Keratinocyte (primary cell): ENCODE results near the gene SFMBT2. TPM values are rescaled to one million over a fixed set of nuclear protein-coding genes. Genes with fewer than 3 reads are reported as not detected.
"Not testable (repeated sequence)": the region's sequence is repeated elsewhere in the genome, so short reads cannot be mapped to it uniquely, and the experiment has no call there.

ENCODE experiments used
- DNase-seq: peaks from one replicate; pipeline ENCODE4 v3.0.0-alpha.2; 2011; ENCODE audit warnings: low read depth, missing footprints, low spot score
- FAIRE-seq: peaks from 2 replicates; lab custom pipeline; 2011; peaks lifted over from hg19 to GRCh38; lab: Jason Lieb, UNC
- H2AFZ ChIP-seq: 2 replicates; pipeline ENCODE4 v1.6.0; 2012; ENCODE audit warnings: low read length, control low read depth, inconsistent platforms; ENCODE audit not compliant: control insufficient read depth
- H3K27ac ChIP-seq: 2 replicates; pipeline ENCODE4 v1.5.1; 2011; ENCODE audit warnings: low read length; ENCODE audit not compliant: control insufficient read depth, insufficient read depth
- H3K27me3 ChIP-seq: 3 replicates; pipeline ENCODE4 v1.6.0; 2011; ENCODE audit warnings: low read length; ENCODE audit not compliant: control insufficient read depth, insufficient read depth; ENCODE audit errors: extremely low read depth
- H3K36me3 ChIP-seq, 2 experiments: 2 replicates in 1 of 2; 3 replicates in 1 of 2; pipeline ENCODE4 v1.5.1; 2011; ENCODE audit warnings: low read length in 2 of 2, mild to moderate bottlenecking in 1 of 2; ENCODE audit not compliant: control insufficient read depth in 2 of 2, insufficient read depth in 2 of 2; ENCODE audit errors: extremely low read depth in 1 of 2
- H3K4me1 ChIP-seq: 3 replicates; pipeline ENCODE4 v1.5.1; 2011; ENCODE audit warnings: low read length; ENCODE audit not compliant: control insufficient read depth, insufficient read depth; ENCODE audit errors: extremely low read depth
- H3K4me2 ChIP-seq: 3 replicates; pipeline ENCODE4 v1.6.0; 2011; ENCODE audit warnings: low read depth, low read length; ENCODE audit not compliant: control insufficient read depth, insufficient read depth; ENCODE audit errors: extremely low read depth
- H3K4me3 ChIP-seq, 3 experiments: fragments of 200-600 bp in 1 of 3; sonication (generic) in 1 of 3; 2 replicates in 2 of 3; 3 replicates in 1 of 3; pipeline ENCODE4 v1.5.1; 2011 to 2016; ENCODE audit warnings: low read length in 3 of 3, mild to moderate bottlenecking in 3 of 3, control low read depth in 2 of 3, inconsistent platforms in 1 of 3, low read depth in 1 of 3, mixed read lengths in 1 of 3, mixed run types in 1 of 3, moderate library complexity in 1 of 3; ENCODE audit not compliant: control insufficient read depth in 2 of 3, insufficient read depth in 2 of 3; ENCODE audit errors: extremely low read depth in 1 of 3
- H3K79me2 ChIP-seq: 2 replicates; pipeline ENCODE4 v1.6.0; 2012; ENCODE audit warnings: low read length; ENCODE audit not compliant: control insufficient read depth, insufficient read depth
- H3K9ac ChIP-seq: 3 replicates; pipeline ENCODE4 v1.6.0; 2011; ENCODE audit warnings: low read length; ENCODE audit not compliant: control insufficient read depth, insufficient read depth; ENCODE audit errors: extremely low read depth
- H3K9me1 ChIP-seq: 3 replicates; pipeline ENCODE4 v1.6.0; 2011; ENCODE audit warnings: low read length; ENCODE audit not compliant: control insufficient read depth, insufficient read depth; ENCODE audit errors: extremely low read depth
- H3K9me3 ChIP-seq: 2 replicates; pipeline ENCODE4 v1.5.1; 2012; ENCODE audit warnings: low read depth, low read length; ENCODE audit not compliant: control insufficient read depth
- H4K20me1 ChIP-seq: 3 replicates; pipeline ENCODE4 v1.6.0; 2011; ENCODE audit warnings: low read length; ENCODE audit not compliant: control insufficient read depth, insufficient read depth; ENCODE audit errors: extremely low read depth
- EZH2 ChIP-seq: IDR thresholded peaks from one replicate; pipeline ENCODE4 v1.6.1; 2012; ENCODE audit warnings: inconsistent platforms, mild to moderate bottlenecking, low read length, moderate library complexity
- dilution Hi-C: fragments of 300-500 bp; cut with MboI; formaldehyde crosslinking; loops from one replicate; pipeline ENCODE4 v1.7.0; 2020; ENCODE audit warnings: low sequenced_read_pairs; ENCODE audit not compliant: extremely low pct_ligation_motif_present
- polyA plus RNA-seq, 5 experiments: library from polyadenylated mRNA; depleted of rRNA in 3 of 5; stranded (reverse) in 3 of 5; stranded (forward) in 1 of 5; unstranded in 1 of 5; fragments of >200 nt; gene quantifications; 1 replicate in 1 of 5; 2 replicates in 3 of 5; 3 replicates in 1 of 5; pipeline versions ENCODE4 v1.2.1 to v1.2.3, GENCODE V29; 2011 to 2012; ENCODE audit warnings: missing spikeins in 2 of 5, low read depth in 1 of 5, low replicate concordance in 1 of 5
- TF ChIP-seq, protein P1 (sequence below), 3 experiments: IDR thresholded peaks in 1 of 3; conservative IDR thresholded peaks in 1 of 3; optimal IDR thresholded peaks in 1 of 3; 2 replicates in 2 of 3; 3 replicates in 1 of 3; pipeline versions ENCODE3 to v1.5.1; 2011; ENCODE audit warnings: low read length in 3 of 3, mild to moderate bottlenecking in 3 of 3, moderate library complexity in 2 of 3, control low read depth in 1 of 3, inconsistent platforms in 1 of 3; ENCODE audit not compliant: insufficient read depth in 2 of 3; ENCODE audit errors: extremely low read depth in 1 of 3

Gene SFMBT2
- polyA plus RNA-seq, 1 donor (not counting 4 experiments of a cell fraction or from before 2014, with no cell fraction given) = 0.71 TPM

DNA sequence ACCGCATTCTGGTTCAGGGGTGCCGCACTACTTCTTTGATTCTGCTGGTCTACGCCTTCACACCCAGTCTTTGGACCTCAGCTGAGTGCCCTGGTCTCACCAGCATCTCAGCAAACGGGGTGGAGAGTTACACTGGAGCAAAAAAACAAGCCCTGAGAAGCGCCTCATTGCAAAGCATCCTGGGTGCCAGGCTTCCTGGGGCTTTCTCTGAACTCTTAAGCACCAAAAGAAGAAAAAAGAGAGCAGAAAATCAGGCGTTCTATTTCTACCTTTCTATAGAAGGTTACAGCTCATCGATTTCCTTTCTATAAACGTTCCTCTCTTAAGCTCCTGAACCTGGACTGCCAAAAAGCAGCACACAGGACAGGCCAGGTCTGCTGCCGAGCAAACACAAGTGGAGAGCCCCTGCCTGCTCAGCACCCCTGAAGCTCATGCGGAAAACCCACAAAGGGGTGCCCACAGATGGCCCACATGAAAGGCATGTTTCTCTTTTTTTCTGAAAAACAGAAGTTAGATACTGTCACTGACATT lies 217.9 kb downstream of the SFMBT2 start:
- Histone ChIP-seq H3K9ac (no peak overlapping the region), H3K27ac (no peak overlapping the region), H3K27me3 (no peaks in the 10 kb centered on the region), H3K36me3 (no peaks in the 10 kb centered on the region), H4K20me1 (no peaks in the 10 kb centered on the region), H3K9me1 (no peaks in the 10 kb centered on the region), H3K4me2 (no peak overlapping the region), H3K79me2 (no peaks in the 10 kb centered on the region), H3K9me3 (no peaks in the 10 kb centered on the region), H2AFZ (no peak overlapping the region), H3K4me3 (no peak overlapping the region), H3K4me1 (no peaks in the 10 kb centered on the region)
- DNase-seq (no peak), FAIRE-seq (no peak)
- dilution Hi-C loops = no loop called here
- TF ChIP-seq, protein P1, sequence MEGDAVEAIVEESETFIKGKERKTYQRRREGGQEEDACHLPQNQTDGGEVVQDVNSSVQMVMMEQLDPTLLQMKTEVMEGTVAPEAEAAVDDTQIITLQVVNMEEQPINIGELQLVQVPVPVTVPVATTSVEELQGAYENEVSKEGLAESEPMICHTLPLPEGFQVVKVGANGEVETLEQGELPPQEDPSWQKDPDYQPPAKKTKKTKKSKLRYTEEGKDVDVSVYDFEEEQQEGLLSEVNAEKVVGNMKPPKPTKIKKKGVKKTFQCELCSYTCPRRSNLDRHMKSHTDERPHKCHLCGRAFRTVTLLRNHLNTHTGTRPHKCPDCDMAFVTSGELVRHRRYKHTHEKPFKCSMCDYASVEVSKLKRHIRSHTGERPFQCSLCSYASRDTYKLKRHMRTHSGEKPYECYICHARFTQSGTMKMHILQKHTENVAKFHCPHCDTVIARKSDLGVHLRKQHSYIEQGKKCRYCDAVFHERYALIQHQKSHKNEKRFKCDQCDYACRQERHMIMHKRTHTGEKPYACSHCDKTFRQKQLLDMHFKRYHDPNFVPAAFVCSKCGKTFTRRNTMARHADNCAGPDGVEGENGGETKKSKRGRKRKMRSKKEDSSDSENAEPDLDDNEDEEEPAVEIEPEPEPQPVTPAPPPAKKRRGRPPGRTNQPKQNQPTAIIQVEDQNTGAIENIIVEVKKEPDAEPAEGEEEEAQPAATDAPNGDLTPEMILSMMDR (optimal IDR thresholded peaks at IDR 0.05 in 1 of 3, IDR thresholded peaks at IDR 0.05 in 1 of 3, conservative IDR thresholded peaks at IDR 0.05 in 1 of 3; ENCODE audit: extremely low read depth in 1 of 3, insufficient read depth in 2 of 3, low read length in 3 of 3) = no peak
- TF ChIP-seq EZH2 = no peak

DNA sequence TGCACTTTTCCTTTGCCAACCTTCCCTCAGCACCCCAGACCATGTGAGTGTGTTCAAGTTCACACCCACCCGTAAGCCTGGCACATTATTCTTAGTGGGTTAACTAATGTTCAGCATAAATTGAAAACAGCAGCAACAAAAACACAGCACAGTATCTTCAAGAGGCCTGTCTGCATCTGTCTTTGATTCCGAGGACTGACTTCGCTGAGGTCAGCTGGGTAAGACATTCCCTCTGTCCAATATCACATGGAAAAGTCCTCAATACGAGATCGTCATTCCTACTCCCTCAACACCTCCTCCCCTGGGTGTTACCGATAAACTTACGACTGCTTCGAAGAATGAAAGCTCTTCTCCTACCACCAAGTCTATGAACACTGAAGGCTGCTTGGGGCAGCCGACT lies 218.8 kb downstream of the SFMBT2 start:
- H3K27ac ChIP-seq = no peak overlapping the region

DNA sequence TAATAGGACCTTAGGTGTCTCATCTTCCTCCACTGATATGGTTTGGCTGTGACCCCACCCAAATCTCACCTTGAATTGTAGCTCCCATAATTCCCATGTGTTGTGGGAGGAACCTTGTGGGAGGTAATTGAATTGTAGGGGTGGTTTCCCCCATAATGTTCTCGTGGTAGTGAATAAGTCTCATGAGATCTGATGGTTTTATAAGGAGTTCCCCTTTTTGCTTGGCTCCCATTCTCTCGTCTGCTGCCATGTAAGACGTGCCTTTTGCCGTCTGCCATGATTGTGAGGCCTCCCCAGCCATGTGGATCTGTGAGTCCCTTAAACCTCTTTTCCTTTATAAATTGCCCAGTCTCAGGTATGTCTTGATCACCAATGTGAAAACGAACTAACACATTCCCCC lies 220.1 kb downstream of the SFMBT2 start:
- H3K27ac ChIP-seq, H3K36me3 ChIP-seq, H2AFZ ChIP-seq, H3K4me1 ChIP-seq, H3K4me3 ChIP-seq, H3K27me3 ChIP-seq, dilution Hi-C loops, H3K9me3 ChIP-seq, H3K4me2 ChIP-seq, H3K9me1 ChIP-seq, DNase-seq, H3K9ac ChIP-seq, H3K79me2 ChIP-seq, FAIRE-seq, H4K20me1 ChIP-seq: not testable (repeated sequence)

More for the DNA sequence above, 218.8 kb downstream of the SFMBT2 start:
- Histone ChIP-seq H3K27me3 (no peaks in the 10 kb centered on the region), H4K20me1 (no peaks in the 10 kb centered on the region), H3K4me3 (no peak overlapping the region), H3K9me1 (no peaks in the 10 kb centered on the region), H3K9ac (no peak overlapping the region), H3K36me3 (no peaks in the 10 kb centered on the region), H3K4me1 (no peaks in the 10 kb centered on the region), H2AFZ (no peak overlapping the region), H3K4me2 (no peak overlapping the region), H3K79me2 (no peaks in the 10 kb centered on the region), H3K9me3 (no peaks in the 10 kb centered on the region)
- DNase-seq (no peak), FAIRE-seq (no peak)
- TF ChIP-seq, protein P1 (optimal IDR thresholded peaks at IDR 0.05 in 1 of 3, IDR thresholded peaks at IDR 0.05 in 1 of 3, conservative IDR thresholded peaks at IDR 0.05 in 1 of 3; ENCODE audit: extremely low read depth in 1 of 3, insufficient read depth in 2 of 3, low read length in 3 of 3) = no peak
- TF ChIP-seq EZH2 = no peak
- dilution Hi-C loops = no loop called here
